Thyroid gland (tissue), 4 donors: ENCODE results near the gene ATP8B1.

Experiments
- POLR2A ChIP-seq, 2 donors: fragments of 450-650 bp; IDR thresholded peaks; one replicate each; pipeline ENCODE4 v1.6.1; 2017; ENCODE audit warnings: antibody characterized with exemption in 2 of 2, mild to moderate bottlenecking in 2 of 2, moderate library complexity in 1 of 2
- TF ChIP-seq, protein P1 (sequence below), 6 experiments: fragments of 200-600 bp in 3 of 6; fragments of 450-650 bp in 3 of 6; sonication (generic) in 3 of 6; IDR thresholded peaks; one replicate each; pipeline ENCODE4 v1.5.1; 2016 to 2019; ENCODE audit warnings: antibody characterized with exemption in 6 of 6, mild to moderate bottlenecking in 2 of 6, inconsistent platforms in 1 of 6, moderate library complexity in 1 of 6

DNA sequence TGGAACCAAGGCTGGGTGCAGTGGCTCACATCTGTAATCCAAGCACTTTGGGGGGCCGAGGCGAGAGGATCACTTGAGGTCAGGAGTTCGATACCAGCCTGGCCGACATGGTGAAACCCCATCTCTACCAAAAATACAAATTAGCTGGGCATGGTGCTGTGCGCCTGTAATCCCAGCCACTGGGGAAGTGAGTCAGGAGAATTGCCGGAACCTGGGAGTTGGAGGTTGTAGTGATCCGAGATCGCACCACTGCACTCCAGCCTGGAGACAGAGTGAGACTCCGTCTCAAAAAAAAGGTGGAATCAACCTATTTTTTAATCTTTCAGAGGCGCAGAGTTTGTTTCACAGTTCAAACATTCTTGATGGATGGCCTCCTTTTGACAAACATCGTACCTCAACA lies 24.5 kb upstream of the ATP8B1 start:
- no peak for TF ChIP-seq POLR2A (IDR thresholded peaks at IDR 0.05)
- TF ChIP-seq, protein P1, sequence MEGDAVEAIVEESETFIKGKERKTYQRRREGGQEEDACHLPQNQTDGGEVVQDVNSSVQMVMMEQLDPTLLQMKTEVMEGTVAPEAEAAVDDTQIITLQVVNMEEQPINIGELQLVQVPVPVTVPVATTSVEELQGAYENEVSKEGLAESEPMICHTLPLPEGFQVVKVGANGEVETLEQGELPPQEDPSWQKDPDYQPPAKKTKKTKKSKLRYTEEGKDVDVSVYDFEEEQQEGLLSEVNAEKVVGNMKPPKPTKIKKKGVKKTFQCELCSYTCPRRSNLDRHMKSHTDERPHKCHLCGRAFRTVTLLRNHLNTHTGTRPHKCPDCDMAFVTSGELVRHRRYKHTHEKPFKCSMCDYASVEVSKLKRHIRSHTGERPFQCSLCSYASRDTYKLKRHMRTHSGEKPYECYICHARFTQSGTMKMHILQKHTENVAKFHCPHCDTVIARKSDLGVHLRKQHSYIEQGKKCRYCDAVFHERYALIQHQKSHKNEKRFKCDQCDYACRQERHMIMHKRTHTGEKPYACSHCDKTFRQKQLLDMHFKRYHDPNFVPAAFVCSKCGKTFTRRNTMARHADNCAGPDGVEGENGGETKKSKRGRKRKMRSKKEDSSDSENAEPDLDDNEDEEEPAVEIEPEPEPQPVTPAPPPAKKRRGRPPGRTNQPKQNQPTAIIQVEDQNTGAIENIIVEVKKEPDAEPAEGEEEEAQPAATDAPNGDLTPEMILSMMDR (IDR thresholded peaks at IDR 0.05) = no peak
